ENCODE results near the gene SGIP1. TPM values are rescaled to one million over a fixed set of nuclear protein-coding genes. Genes with fewer than 3 reads are reported as not detected.

Gene SGIP1
- total and polyA plus RNA-seq, 2 of the 8 experiments (the other 6 are each of a cell fraction or from before 2014, with no cell fraction given): 1.4 to 2.1 TPM

- TF ChIP-seq POU5F1 (IDR thresholded peaks at IDR 0.05; ENCODE audit: low read depth, low read length) (no peak), KDM4A (IDR thresholded peaks at IDR 0.05; ENCODE audit: low read depth, low read length, severe bottlenecking) (peak; percentile 38)
- H3K27me3 ChIP-seq (replicated peaks in 1 of 4; ENCODE audit: control insufficient read depth in 3 of 4, extremely low read depth in 1 of 4, insufficient read depth in 3 of 4, low read length in 3 of 4): peaks cover 1 to 10% (median 5%) of the 10 kb centered on the region in 4 experiments
- peak overlapping the region; percentile 62; the same call in 1 of the 2 replicates for H2BK15ac ChIP-seq (ENCODE audit: low read length)
- H3K9me3 ChIP-seq (ENCODE audit: insufficient read depth in 2 of 2, low read depth in 1 of 2, low read length in 1 of 2): no peaks in the 10 kb centered on the region
- H3K4me2 ChIP-seq (ENCODE audit: insufficient read depth in 1 of 2, low read depth in 2 of 2, low read length in 2 of 2): peak overlapping the region; percentile 69 to 73
- H2BK20ac ChIP-seq (ENCODE audit: low read length): no peak overlapping the region
- H4K91ac ChIP-seq (replicated peaks; ENCODE audit: insufficient read length, low read length): no peak overlapping the region
- DNase-seq (ENCODE audit: low read depth in 1 of 2, low spot score in 2 of 2) (no peak), FAIRE-seq (no peak)
- no peak overlapping the region for H3K27ac ChIP-seq (ENCODE audit: low read depth, low read length)
- H3K79me2 ChIP-seq (ENCODE audit: control insufficient read depth in 1 of 2, insufficient read depth in 2 of 2, low read length in 2 of 2): no peaks in the 10 kb centered on the region
- no peak overlapping the region; the same call in 1 of the 2 replicates for H2BK12ac ChIP-seq (ENCODE audit: low read depth, low read length)
- H3K4ac ChIP-seq (replicated peaks; ENCODE audit: insufficient read length, low read depth, low read length): no peak overlapping the region
- peaks cover 9% of the 10 kb centered on the region for H3K23me2 ChIP-seq (ENCODE audit: low read depth, low read length)
- no peaks in the 10 kb centered on the region for H3K36me3 ChIP-seq (ENCODE audit: control insufficient read depth in 2 of 4, insufficient read depth in 4 of 4, low read length in 3 of 4)
- no peak overlapping the region for H3K23ac ChIP-seq (ENCODE audit: insufficient read length)
- H2BK120ac ChIP-seq (replicated peaks; ENCODE audit: low read depth, low read length): no peak overlapping the region
- 48% methylated on average over 18 of the region's 18 CpGs; no CpG with 5 or more reads in 1 of the 2 experiments for WGBS, 2 experiments (ENCODE audit: extremely low coverage in 1 of 2, insufficient coverage in 1 of 2, insufficient read length in 1 of 2, insufficient replicate concordance in 2 of 2, low coverage in 1 of 2, low lambda C conversion rate in 2 of 2, missing lambda C conversion rate in 1 of 2)
- H3K18ac ChIP-seq (ENCODE audit: extremely low read depth, low read length): no peak overlapping the region; the same call in 1 of the 2 replicates
- peak overlapping the region in 2 of 4 experiments; percentile 9 to 15; a peak in 1 of 7 replicates for H3K9ac ChIP-seq (replicated peaks in 1 of 4; ENCODE audit: extremely low read depth in 1 of 4, low read depth in 3 of 4, low read length in 3 of 4)
- POLR2A ChIA-PET (ENCODE audit: partially characterized antibody): interaction anchor here (0.7 to 1.5 kb wide), 2 partner anchors 13 to 27 kb away, joined by 3 read pairs; no protein-coding TSS in a partner anchor
- peak overlapping the region; percentile 71; the same call in 1 of the 2 replicates for H2AK5ac ChIP-seq (ENCODE audit: low read depth, low read length)
- no peak overlapping the region for H3K56ac ChIP-seq (replicated peaks; ENCODE audit: insufficient read length, low read depth, low read length)
- H3K4me3 ChIP-seq (ENCODE audit: extremely low read depth in 1 of 4, insufficient read depth in 2 of 4, low read depth in 3 of 4, low read length in 4 of 4): peak overlapping the region; percentile 44 to 62 (median 46)
- no peak overlapping the region for H2BK5ac ChIP-seq (ENCODE audit: low read depth, low read length)
- no peak overlapping the region; the same call in 1 of the 2 replicates for H4K8ac ChIP-seq (ENCODE audit: extremely low read depth, insufficient read depth, low read length)
- no peaks in the 10 kb centered on the region for H3K79me1 ChIP-seq (ENCODE audit: low read depth, low read length)
- H3K4me1 ChIP-seq (replicated peaks in 1 of 4; ENCODE audit: control insufficient read depth in 3 of 4, insufficient read depth in 4 of 4, low read length in 3 of 4): peaks cover 0 to 8% (median 4%) of the 10 kb centered on the region in 4 experiments; a peak in 4 of 7 replicates
- CTCF ChIA-PET (ENCODE audit: partially characterized antibody): interaction anchor here (0.7 to 1.8 kb wide), 7 partner anchors 12 to 738 kb away, joined by 3 to 4 read pairs (median 4); no protein-coding TSS in a partner anchor
- H4K20me1 ChIP-seq (replicated peaks in 1 of 2; ENCODE audit: control insufficient read depth in 1 of 2, insufficient read depth in 2 of 2, low read length in 2 of 2): no peaks in the 10 kb centered on the region
- H2AFZ ChIP-seq (ENCODE audit: low read length): peak overlapping the region; percentile 44
- H4K5ac ChIP-seq (ENCODE audit: insufficient read length, low read depth, low read length): no peak overlapping the region
- no peak overlapping the region for H3K14ac ChIP-seq (ENCODE audit: insufficient read length)
Observed at GRCh38 chr1:66752671-66753371, 218.9 kb downstream of the SGIP1 start.
